GM12878 (cell line): ENCODE data around the gene SFMBT1. TPM values are rescaled to one million over a fixed set of nuclear protein-coding genes. Genes with fewer than 3 reads are reported as not detected.

ENCODE experiments used
- ATAC-seq: fragments of 200-7000 bp; cut with Tn5 transposase; 3 replicates; pipeline ENCODE4 v1.9.1; 2020; ENCODE audit warnings: mild to moderate bottlenecking, moderate library complexity
- BruUV-seq: library from RNA; stranded (reverse); fragments of 400-500 nt; replicated peaks from 2 replicates; lab custom pipeline; 2021; lab: Mats Ljungman, UMichigan
- CTCF ChIA-PET: fragments of 300-600 bp; sonication (Branson Sonifier 250); formaldehyde crosslinking; extraction: SDS; loops from one replicate; lab custom pipeline; 2021; ENCODE audit warnings: inconsistent platforms; lab: Yijun Ruan, JAX
- POLR2A ChIA-PET: fragments of 350-600 bp; formaldehyde crosslinking; extraction: SDS; loops from one replicate; lab custom pipeline; 2021; ENCODE audit warnings: inconsistent platforms; lab: Charles Lee
- RAD21 ChIA-PET: fragments of 300-600 bp; sonication (Branson Sonifier 250); formaldehyde crosslinking; loops from one replicate; lab custom pipeline; 2023; ENCODE audit warnings: antibody characterized with exemption; ENCODE audit not compliant: unreplicated experiment; lab: Charles Lee
- SMC1A ChIA-PET: fragments of 300-600 bp; sonication (Branson Sonifier 250); formaldehyde crosslinking; loops from one replicate; lab custom pipeline; 2023; ENCODE audit not compliant: unreplicated experiment, uncharacterized antibody; lab: Charles Lee
- DNase-seq: peaks from one replicate; pipeline ENCODE4 v3.0.0-alpha.2; 2011; ENCODE audit warnings: low read depth, low spot score
- FAIRE-seq: peaks from 3 replicates; lab custom pipeline; 2011; peaks lifted over from hg19 to GRCh38; lab: Jason Lieb, UNC
- H2AFZ ChIP-seq: 2 replicates; pipeline ENCODE4 v1.6.0; 2011; ENCODE audit warnings: low read depth, low read length, control low read depth; ENCODE audit not compliant: control insufficient read depth
- H3K27ac ChIP-seq: 2 replicates; pipeline ENCODE4 v1.5.1; 2011; ENCODE audit warnings: control low read depth; ENCODE audit not compliant: control insufficient read depth, insufficient read depth
- H3K27me3 ChIP-seq, 2 experiments: replicated peaks in 1 of 2; 2 replicates each; pipeline versions ENCODE4 v1.6.0 to v1.6.1; 2011; ENCODE audit warnings: low read length in 1 of 2; ENCODE audit not compliant: control insufficient read depth in 2 of 2, insufficient read depth in 2 of 2
- H3K36me3 ChIP-seq, 2 experiments: 2 replicates each; pipeline ENCODE4 v1.5.1; 2011; ENCODE audit warnings: low read length in 1 of 2; ENCODE audit not compliant: control insufficient read depth in 2 of 2, insufficient read depth in 2 of 2
- H3K4me1 ChIP-seq: 2 replicates; pipeline ENCODE4 v1.6.1; 2011; ENCODE audit warnings: mild to moderate bottlenecking, low read length, moderate library complexity, mixed read lengths; ENCODE audit not compliant: control insufficient read depth, insufficient read depth
- H3K4me2 ChIP-seq: 2 replicates; pipeline ENCODE4 v1.6.0; 2011; ENCODE audit warnings: control low read depth; ENCODE audit not compliant: control insufficient read depth, insufficient read depth
- H3K4me3 ChIP-seq: fragments of 200-600 bp; sonication (generic); 2 replicates; pipeline ENCODE4 v1.5.1; 2016
- H3K79me2 ChIP-seq: 2 replicates; pipeline ENCODE4 v1.6.0; 2011; ENCODE audit warnings: low read length; ENCODE audit not compliant: control insufficient read depth, insufficient read depth
- H3K9ac ChIP-seq: 2 replicates; pipeline ENCODE4 v1.8.0; 2011; ENCODE audit warnings: low read length, control low read depth, mixed read lengths; ENCODE audit not compliant: control insufficient read depth, insufficient read depth
- H3K9me3 ChIP-seq: replicated peaks from 3 replicates; pipeline ENCODE4 v1.5.1; 2011; ENCODE audit warnings: mild to moderate bottlenecking, low read length; ENCODE audit not compliant: control insufficient read depth, insufficient read depth
- H4K20me1 ChIP-seq: 2 replicates; pipeline ENCODE4 v1.6.0; 2011; ENCODE audit not compliant: control insufficient read depth, insufficient read depth
- NFXL1 ChIP-seq: fragments of 450-650 bp; IDR thresholded peaks from 2 replicates; pipeline ENCODE4 v1.6.1; 2017; ENCODE audit warnings: antibody characterized with exemption, mild to moderate bottlenecking, borderline replicate concordance
- PAX5 ChIP-seq: IDR thresholded peaks from 2 replicates; pipeline ENCODE4 v1.6.1; 2011; ENCODE audit warnings: low read depth, low read length, borderline replicate concordance
- RCOR1 ChIP-seq: conservative IDR thresholded peaks from 2 replicates; pipeline ENCODE4 v1.6.1; 2012; ENCODE audit warnings: low read depth, low read length, improper control_type of control experiment
- RUNX3 ChIP-seq: IDR thresholded peaks from 2 replicates; pipeline ENCODE4 v1.6.1; 2012; ENCODE audit warnings: low read length, inconsistent platforms
- SIX5 ChIP-seq: IDR thresholded peaks from 2 replicates; pipeline ENCODE4 v1.6.1; 2011; ENCODE audit warnings: mild to moderate bottlenecking, low read depth, low read length, moderate library complexity; ENCODE audit not compliant: severe bottlenecking
- SPI1 ChIP-seq: IDR thresholded peaks from 2 replicates; pipeline ENCODE4 v1.6.1; 2011; ENCODE audit warnings: low read depth, mild to moderate bottlenecking, low read length, moderate library complexity, borderline replicate concordance; ENCODE audit not compliant: insufficient read depth
- ZNF274 ChIP-seq: IDR thresholded peaks from one replicate; pipeline ENCODE4 v1.8.0; 2011; ENCODE audit not compliant: insufficient read length, insufficient read depth
- WGBS: methylation state at CpG from one replicate; pipeline ENCODE4 v1.1.6; 2016; ENCODE audit warnings: low lambda C conversion rate; ENCODE audit not compliant: insufficient replicate concordance, insufficient coverage; ENCODE audit errors: missing lambda C conversion rate; 5-methylcytosine and 5-hydroxymethylcytosine counted together
- in situ Hi-C: fragments of 300-500 bp; cut with MboI; formaldehyde crosslinking; loops from 9 replicates; pipeline ENCODE4 v1.14.3; 2018; ENCODE audit warnings: mixed read lengths
- intact Hi-C: fragments of 100-400 bp; cut with micrococcal nuclease; formaldehyde crosslinking; loops from one replicate; pipeline ENCODE4 v1.14.2; 2022; ENCODE audit not compliant: unreplicated experiment
- polyA plus RNA-seq, 11 experiments: library from polyadenylated mRNA; depleted of rRNA in 4 of 11; unstranded in 6 of 11; stranded (reverse) in 5 of 11; fragments of >200 nt; fragmentation: Nextera tagmentation in 4 of 11; fragmentation: Illumina TruSeq in 1 of 11; extraction: Ambion mirVana in 4 of 11; extraction: Trizol in 1 of 11; gene quantifications; 1 replicate in 1 of 11; 2 replicates in 10 of 11; pipeline versions ENCODE4 v1.2.1 to v1.2.3, GENCODE V29; 2011 to 2016; ENCODE audit warnings: inconsistent platforms in 2 of 11, missing spikeins in 2 of 11, low read depth in 1 of 11
- total RNA-seq, 4 experiments: library from RNA; depleted of rRNA in 3 of 4; stranded (reverse); fragments of >200 nt in 3 of 4; fragmentation: Illumina TruSeq in 1 of 4; extraction: Trizol in 1 of 4; gene quantifications; 2 replicates each; pipeline versions ENCODE4 v1.2.1 to v1.2.3, GENCODE V29; 2013 to 2021
- TF ChIP-seq, protein P1 (sequence below), 3 experiments: IDR thresholded peaks in 2 of 3; conservative IDR thresholded peaks in 1 of 3; 2 replicates each; pipeline ENCODE4 v1.5.1; 2011; ENCODE audit warnings: low read depth in 3 of 3, low read length in 3 of 3, mild to moderate bottlenecking in 3 of 3, control low read depth in 2 of 3, moderate library complexity in 2 of 3, inconsistent platforms in 1 of 3, mixed read lengths in 1 of 3; ENCODE audit not compliant: control insufficient read depth in 2 of 3, insufficient read depth in 1 of 3; ENCODE audit errors: extremely low read depth in 1 of 3
- TF ChIP-seq, protein P2 (sequence below): IDR thresholded peaks from 2 replicates; pipeline ENCODE4 v1.6.1; 2012; ENCODE audit warnings: low read depth, low read length, improper control_type of control experiment
- TF ChIP-seq, protein P3 (sequence below): fragments of 450-650 bp; IDR thresholded peaks from 2 replicates; pipeline ENCODE4 v1.6.1; 2017; ENCODE audit warnings: mild to moderate bottlenecking

SFMBT1 gene
- total and polyA plus RNA-seq, 10 of the 15 experiments (the other 5 are each of a cell fraction or from before 2014, with no cell fraction given): 3.2 to 19.5 (median 11.4) TPM

DNA sequence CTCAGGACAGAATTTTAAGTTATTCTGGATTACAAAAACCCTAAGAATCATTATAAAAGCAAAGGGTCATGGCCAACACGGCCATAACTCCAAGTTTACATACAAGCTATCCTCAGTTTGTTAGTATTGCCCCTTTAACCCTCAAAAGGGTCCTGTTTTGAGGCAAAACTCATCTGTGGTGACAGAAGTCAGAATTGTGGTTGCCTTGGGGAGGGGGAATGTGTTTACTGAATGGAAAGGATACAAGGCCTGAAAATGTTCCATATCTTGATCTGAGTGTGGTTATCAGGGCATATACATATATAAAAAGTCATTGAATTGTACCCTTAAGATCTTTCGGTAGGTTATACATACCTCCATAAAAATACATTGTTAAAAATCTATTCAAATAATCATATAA, 2.1 kb downstream of the SFMBT1 start:
- FAIRE-seq (no peak), DNase-seq (no peak), ATAC-seq (no peak)
- ChIA-PET CTCF (interaction anchor here (1.2 to 1.4 kb wide), 3 partner anchors 29 to 150 kb away, joined by 3 to 6 read pairs (median 3); no protein-coding TSS in a partner anchor), RAD21 (interaction anchor here (1.2 to 1.3 kb wide), 2 partner anchors 11 to 60 kb away, joined by 3 to 7 read pairs; no protein-coding TSS in a partner anchor), POLR2A (interaction anchor here (0.6 to 2.0 kb wide), 4 partner anchors 14 to 74 kb away, joined by 3 to 8 read pairs (median 4); no protein-coding TSS in a partner anchor), SMC1A (interaction anchor here (1.2 to 2.9 kb wide), 10 partner anchors 8 to 110 kb away, joined by 3 to 8 read pairs (median 4); no protein-coding TSS in a partner anchor)
- intact Hi-C loops: loop anchor here (5.0 to 10.0 kb wide), 2 partner anchors 61 to 339 kb away; partner anchors contain the start of genes GLT8D1 and SPCS1
- peaks cover 42% of the 10 kb centered on the region for H3K4me1 ChIP-seq
- in situ Hi-C loops: no loop called here
- no peak overlapping the region; the same call in 1 of the 2 replicates for H2AFZ ChIP-seq
- H3K4me2 ChIP-seq: peak overlapping the region; percentile 91
- no peaks in the 10 kb centered on the region for H4K20me1 ChIP-seq
- H3K36me3 ChIP-seq: no peaks in the 10 kb centered on the region
- no peaks in the 10 kb centered on the region for H3K27me3 ChIP-seq
- H3K27ac ChIP-seq: no peak overlapping the region
- peak; percentile 24; the same call in 1 of the 2 replicates for TF ChIP-seq RUNX3
- no peak for TF ChIP-seq SPI1
- BruUV-seq: no TSS peak
- H3K4me3 ChIP-seq: no peak overlapping the region; the same call in 1 of the 2 replicates
- 50% methylated on average over 2 of the region's 2 CpGs for WGBS
- no peaks in the 10 kb centered on the region for H3K9me3 ChIP-seq
- peaks cover 49% of the 10 kb centered on the region for H3K79me2 ChIP-seq
- H3K9ac ChIP-seq: peak overlapping the region; percentile 43; the same call in 1 of the 2 replicates

DNA sequence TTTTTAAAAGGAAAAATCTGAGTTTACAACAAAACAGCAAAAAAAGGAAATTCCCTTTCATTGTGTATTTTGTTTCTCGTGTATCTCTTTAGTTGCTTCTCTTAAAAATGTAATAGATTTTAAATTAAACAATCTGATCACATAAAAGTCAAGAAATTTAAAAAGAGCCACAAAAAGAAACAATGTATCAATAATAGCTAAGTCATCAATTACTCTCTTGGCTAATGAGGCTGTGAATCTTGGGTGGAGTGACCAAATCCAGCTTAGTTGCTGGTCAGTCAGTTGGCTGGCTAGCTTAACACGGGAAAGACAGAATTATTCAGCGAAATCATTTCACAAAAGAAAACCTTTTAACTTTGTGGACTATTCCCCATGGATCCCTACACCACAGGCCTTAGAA, 3.2 kb downstream of the SFMBT1 start:
- H3K36me3 ChIP-seq: no peaks in the 10 kb centered on the region
- H3K4me3 ChIP-seq: no peak overlapping the region
- DNase-seq: no peak
- H3K27ac ChIP-seq: no peak overlapping the region
- in situ Hi-C loops (no loop called here), intact Hi-C loops (loop anchor here (5.0 to 10.0 kb wide), 2 partner anchors 60 to 338 kb away; partner anchors contain the start of genes GLT8D1 and SPCS1)
- peaks cover 43% of the 10 kb centered on the region for H3K4me1 ChIP-seq
- no peaks in the 10 kb centered on the region for H3K9me3 ChIP-seq
- H3K4me2 ChIP-seq: peak overlapping the region; percentile 62
- ATAC-seq: no peak
- SMC1A ChIA-PET: interaction anchor here (0.7 to 2.9 kb wide), 7 partner anchors 11 to 109 kb away, joined by 3 to 8 read pairs (median 6); no protein-coding TSS in a partner anchor
- H3K9ac ChIP-seq: peak overlapping the region; percentile 4; the same call in 1 of the 2 replicates
- H3K27me3 ChIP-seq: no peaks in the 10 kb centered on the region
- no peak for FAIRE-seq
- POLR2A ChIA-PET: interaction anchor here (0.5 to 2.0 kb wide), 3 partner anchors 8 to 150 kb away, joined by 3 to 8 read pairs (median 3); no protein-coding TSS in a partner anchor
- H2AFZ ChIP-seq: no peak overlapping the region
- BruUV-seq: no TSS peak
- CTCF ChIA-PET: interaction anchor here (0.8 to 1.1 kb wide), 3 partner anchors 16 to 58 kb away, joined by 3 to 4 read pairs (median 3); no protein-coding TSS in a partner anchor
- peaks cover 52% of the 10 kb centered on the region for H3K79me2 ChIP-seq
- RAD21 ChIA-PET: no interaction called here
- no peaks in the 10 kb centered on the region for H4K20me1 ChIP-seq
- WGBS: 97% methylated on average over 3 of the region's 3 CpGs
- no peak for TF ChIP-seq PAX5
- no peak for TF ChIP-seq NFXL1
- TF ChIP-seq, protein P1, sequence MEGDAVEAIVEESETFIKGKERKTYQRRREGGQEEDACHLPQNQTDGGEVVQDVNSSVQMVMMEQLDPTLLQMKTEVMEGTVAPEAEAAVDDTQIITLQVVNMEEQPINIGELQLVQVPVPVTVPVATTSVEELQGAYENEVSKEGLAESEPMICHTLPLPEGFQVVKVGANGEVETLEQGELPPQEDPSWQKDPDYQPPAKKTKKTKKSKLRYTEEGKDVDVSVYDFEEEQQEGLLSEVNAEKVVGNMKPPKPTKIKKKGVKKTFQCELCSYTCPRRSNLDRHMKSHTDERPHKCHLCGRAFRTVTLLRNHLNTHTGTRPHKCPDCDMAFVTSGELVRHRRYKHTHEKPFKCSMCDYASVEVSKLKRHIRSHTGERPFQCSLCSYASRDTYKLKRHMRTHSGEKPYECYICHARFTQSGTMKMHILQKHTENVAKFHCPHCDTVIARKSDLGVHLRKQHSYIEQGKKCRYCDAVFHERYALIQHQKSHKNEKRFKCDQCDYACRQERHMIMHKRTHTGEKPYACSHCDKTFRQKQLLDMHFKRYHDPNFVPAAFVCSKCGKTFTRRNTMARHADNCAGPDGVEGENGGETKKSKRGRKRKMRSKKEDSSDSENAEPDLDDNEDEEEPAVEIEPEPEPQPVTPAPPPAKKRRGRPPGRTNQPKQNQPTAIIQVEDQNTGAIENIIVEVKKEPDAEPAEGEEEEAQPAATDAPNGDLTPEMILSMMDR (IDR thresholded peaks at IDR 0.05 in 2 of 3, conservative IDR thresholded peaks at IDR 0.05 in 1 of 3; ENCODE audit: control insufficient read depth in 2 of 3, extremely low read depth in 1 of 3, insufficient read depth in 1 of 3, low read depth in 3 of 3, low read length in 3 of 3): no peak
- TF ChIP-seq SIX5: no peak
- no peak for TF ChIP-seq ZNF274
- TF ChIP-seq, protein P2, sequence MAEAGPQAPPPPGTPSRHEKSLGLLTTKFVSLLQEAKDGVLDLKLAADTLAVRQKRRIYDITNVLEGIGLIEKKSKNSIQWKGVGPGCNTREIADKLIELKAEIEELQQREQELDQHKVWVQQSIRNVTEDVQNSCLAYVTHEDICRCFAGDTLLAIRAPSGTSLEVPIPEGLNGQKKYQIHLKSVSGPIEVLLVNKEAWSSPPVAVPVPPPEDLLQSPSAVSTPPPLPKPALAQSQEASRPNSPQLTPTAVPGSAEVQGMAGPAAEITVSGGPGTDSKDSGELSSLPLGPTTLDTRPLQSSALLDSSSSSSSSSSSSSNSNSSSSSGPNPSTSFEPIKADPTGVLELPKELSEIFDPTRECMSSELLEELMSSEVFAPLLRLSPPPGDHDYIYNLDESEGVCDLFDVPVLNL: no peak
- TF ChIP-seq, protein P3, sequence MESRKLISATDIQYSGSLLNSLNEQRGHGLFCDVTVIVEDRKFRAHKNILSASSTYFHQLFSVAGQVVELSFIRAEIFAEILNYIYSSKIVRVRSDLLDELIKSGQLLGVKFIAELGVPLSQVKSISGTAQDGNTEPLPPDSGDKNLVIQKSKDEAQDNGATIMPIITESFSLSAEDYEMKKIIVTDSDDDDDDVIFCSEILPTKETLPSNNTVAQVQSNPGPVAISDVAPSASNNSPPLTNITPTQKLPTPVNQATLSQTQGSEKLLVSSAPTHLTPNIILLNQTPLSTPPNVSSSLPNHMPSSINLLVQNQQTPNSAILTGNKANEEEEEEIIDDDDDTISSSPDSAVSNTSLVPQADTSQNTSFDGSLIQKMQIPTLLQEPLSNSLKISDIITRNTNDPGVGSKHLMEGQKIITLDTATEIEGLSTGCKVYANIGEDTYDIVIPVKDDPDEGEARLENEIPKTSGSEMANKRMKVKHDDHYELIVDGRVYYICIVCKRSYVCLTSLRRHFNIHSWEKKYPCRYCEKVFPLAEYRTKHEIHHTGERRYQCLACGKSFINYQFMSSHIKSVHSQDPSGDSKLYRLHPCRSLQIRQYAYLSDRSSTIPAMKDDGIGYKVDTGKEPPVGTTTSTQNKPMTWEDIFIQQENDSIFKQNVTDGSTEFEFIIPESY: no peak
- TF ChIP-seq RCOR1: no peak
